HG03108 (cell line): Measurements from ENCODE around the gene CBLN3.

ENCODE experiments used
- ATAC-seq: cut with Tn5 transposase; IDR thresholded peaks from one replicate; pipeline ENCODE4 v1.9.1; 2021; ENCODE audit warnings: moderate library complexity; ENCODE audit not compliant: unreplicated experiment

CBLN3 gene

DNA sequence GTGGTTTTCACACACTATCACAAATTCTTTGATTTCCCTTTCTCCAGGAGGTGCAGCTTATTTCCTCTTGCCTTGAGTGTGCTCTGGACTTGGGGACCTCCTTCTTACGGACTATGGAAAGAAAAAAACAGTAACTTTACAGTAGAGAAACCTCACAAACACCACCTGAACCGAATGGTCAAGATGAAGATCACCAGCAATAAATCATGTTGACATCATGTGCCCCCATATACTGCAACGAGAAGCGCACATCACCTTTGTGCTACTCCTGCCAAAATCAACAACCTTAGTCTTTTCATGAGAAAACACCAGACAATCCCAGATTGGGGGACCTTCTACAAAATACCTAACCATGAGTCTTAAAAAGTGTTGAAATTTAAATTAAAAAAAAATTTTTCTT is 43.9 kb downstream of the CBLN3 start:
- no peak for ATAC-seq

DNA sequence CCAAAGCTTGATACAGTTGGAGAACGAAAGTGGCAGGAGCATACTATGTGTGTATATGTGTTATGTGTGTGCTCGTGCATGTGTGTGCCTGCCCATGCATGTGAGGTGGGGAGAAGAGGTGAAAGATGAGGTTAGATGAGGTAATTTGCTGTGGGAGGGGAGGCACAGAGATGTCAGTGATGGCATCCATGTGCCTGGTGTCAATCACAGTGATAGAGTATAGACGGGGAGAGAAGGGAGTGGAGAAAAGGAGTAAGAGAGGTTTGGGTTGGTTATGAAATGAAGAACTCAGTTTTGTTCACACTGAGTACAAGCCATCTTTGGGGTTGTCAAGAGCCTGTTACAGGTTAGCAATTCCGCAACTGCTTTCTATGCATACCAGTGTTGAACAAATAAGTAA is 45.3 kb downstream of the CBLN3 start:
- no peak for ATAC-seq

DNA sequence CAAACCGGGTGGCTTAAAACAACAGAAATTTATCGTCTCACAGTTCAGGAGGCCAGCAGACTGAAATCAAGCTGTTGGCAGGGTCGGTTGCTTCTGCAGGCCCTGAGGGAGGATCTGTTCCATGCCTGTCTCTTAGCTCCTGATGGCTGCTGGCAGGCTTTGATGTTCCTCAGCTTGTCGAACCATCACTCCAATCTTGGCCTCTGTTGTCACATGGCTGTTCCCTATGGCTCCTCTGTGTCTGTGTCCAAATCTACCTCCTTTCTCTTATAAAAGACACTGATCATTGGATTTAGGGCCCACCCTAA is 47.5 kb downstream of the CBLN3 start:
- no peak for ATAC-seq

DNA sequence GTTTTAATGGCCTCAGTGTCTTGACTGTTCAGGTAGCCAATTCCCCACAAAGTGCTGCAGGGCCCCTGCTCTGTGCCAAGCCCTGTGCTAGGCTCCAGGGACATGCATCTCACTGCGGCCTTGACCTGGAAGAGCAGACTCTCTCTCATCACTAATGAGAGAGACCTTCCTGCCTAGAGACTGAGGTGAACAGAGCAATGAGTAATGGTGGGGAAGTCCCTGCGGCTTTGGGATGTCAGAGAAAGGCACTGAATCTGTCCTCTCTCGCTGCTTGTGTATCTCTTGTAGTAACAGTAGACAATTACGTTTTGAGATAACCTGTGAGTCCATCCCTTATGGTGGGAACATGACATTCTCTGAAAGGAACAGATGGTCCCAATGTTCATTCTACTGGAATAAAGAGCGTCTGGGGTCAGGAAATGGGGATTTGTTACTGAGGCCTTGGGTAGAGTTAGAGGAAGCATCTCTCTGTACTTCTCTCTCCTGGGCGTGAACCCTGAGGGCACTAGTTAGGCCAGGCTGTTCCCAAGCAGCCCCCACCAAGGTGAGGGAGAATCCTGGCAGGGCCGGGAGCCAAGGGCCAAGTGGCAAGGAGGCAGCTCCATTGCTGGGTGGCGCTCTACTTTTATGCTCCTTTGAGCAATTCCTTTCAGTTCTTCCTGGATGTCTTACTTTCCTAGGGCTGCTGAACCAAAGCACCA is 48.0 kb downstream of the CBLN3 start:
- no peak for ATAC-seq

DNA sequence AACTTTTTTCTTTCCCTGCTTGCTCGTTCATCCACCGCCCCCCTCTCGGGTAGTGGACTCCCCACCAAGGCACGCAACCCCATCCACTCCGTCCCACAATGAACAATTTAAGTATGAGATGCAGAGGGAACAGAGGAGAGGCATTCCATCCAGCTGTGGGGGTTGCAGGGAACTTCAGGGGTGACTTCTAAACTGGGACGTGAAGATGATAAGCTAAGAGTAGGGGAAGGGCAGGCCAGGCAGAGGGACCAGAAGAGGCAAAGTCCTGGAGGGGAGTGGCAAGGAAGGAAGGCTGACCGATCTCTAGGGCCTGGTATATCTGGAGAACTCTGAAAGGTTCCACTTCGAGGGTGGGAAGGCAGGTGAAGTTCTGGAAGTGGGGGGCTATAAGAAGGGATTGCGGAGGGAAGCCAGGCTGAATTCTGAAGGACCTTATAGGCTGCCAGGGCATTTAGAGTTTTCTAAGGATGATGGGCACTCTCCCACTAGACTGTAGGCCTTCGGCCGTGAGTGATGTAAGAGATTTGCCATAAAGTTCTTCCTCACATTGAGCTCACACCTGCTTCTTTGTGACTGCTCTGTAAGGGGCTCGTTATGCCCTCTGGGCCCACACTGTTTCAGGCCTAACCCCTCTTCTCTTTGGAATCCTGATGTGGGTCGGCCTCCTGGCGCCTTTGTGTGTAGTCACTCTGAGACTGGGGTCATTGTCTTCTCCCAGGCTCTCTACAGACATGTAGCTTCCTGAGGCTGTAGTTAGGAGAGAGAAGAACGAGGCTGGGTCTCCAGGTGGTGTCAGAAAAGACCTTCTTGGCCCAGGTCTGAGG is 49.3 kb downstream of the CBLN3 start:
- no peak for ATAC-seq

DNA sequence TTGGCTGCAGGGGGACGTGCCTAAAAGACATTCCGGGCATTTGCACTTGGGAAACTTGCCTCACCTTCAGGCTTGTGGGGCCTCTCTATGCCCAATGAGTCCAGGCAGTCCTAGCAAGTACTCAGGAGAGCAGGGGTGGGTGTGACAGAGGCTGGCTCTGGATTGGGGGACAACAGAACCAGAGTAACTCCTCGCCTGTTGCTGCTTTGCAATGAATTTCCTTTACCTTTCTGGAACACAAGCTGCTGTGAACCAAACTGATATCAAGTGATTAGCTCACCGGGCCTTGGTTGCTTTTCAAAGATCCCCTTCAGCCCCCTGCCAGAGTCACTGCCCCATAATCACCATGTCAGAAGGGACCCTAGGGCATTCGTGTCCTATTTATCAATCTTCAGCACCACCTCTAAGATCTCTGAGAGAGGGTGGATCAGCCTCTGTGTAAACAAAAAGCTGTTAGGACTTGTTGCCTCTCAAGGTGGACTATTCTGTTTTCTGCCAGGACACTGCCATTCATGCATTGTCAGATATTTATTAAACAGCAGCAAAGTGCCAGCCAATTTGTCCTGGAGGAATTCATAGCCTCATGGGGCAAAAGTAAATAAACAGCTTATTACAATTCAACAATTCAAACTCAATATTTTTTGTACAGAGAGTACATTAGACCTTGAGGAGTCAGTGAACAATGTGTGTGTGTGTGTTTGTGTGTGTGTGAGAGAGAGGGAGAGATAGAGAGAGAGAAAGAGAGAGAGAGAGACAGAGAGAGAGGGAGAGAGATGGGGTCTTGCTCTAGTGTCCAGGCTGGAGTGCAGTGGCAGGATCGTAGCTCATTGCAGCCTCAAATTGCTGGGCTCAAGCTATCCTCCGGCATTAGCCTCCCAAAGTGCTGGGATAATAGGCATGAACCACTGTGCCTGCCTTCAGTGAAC is 50.2 kb downstream of the CBLN3 start:
- ATAC-seq = no peak

DNA sequence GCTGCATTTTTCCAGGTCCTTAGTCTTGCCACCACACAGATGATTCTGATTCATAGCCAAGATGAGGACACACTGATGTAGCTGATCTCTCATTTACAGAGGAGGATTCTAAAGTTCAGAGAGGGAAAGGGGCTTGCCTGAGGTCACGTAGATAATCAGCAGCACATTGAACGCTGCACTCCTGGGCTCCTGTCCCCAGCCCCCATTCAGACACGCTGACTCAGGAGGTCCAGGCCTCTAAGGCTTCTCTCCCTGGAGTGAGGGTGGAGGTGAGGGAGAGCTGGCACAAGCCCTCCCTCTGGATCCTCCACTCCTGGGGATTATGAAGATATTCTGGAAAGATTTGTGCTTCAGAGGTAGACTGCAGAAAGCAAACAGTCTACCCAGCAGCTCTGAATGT is 51.1 kb downstream of the CBLN3 start:
- no peak for ATAC-seq

DNA sequence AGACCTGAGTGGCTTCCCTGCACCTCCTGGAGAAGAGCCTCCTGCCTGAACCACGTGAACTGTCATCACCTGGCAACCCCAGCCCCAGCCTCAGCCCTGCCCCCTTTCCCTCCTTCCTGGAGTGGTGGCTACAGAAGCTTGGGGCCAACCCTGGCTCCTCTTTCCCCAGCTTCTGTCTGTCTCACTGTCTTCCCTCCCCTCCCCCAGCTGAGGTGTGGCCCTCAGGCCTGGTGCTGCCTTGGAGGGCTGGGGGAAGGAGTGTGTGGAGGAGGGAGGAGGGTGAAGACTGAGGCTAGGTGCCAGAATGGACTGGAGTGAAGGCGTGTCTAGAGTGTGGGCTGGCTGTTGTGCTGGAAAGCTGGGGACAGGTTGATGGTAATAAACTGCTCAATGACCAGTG is 51.8 kb downstream of the CBLN3 start:
- no peak for ATAC-seq

DNA sequence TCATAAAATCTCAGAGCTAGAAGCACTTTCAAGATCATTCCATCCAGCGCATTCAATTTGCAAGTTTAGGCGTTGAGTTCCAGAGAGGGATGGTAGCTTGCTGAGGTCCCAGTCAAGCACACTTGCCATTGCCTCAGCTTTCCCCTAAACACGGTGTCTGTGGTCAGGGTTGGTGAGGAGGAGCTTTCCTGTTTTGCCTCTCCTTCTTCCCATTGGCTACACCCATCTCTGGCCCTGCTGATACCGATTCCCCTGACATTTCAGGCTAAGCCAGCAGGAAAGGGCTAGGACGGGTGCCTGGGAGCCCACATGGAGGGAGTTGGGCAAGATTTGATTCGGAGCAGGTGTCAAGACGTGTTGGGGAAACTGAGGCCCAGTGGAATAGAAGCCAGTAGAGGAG is 52.3 kb downstream of the CBLN3 start:
- ATAC-seq = no peak
